Nephron (organoid): ENCODE measurements around the gene ZNF135.

Experiments
- H3K27ac Mint-ChIP-seq, 3 experiments: 2 replicates each; pipeline ENCODE4 v1.8.0; 2020; ENCODE audit warnings: mixed read lengths in 3 of 3, mild to moderate bottlenecking in 2 of 3, moderate library complexity in 1 of 3
- H3K27me3 Mint-ChIP-seq: 2 replicates; pipeline ENCODE4 v1.8.0; 2021; ENCODE audit warnings: low read depth, mild to moderate bottlenecking, moderate library complexity, mixed read lengths
- H3K36me3 Mint-ChIP-seq: 2 replicates; pipeline ENCODE4 v1.8.0; 2020; ENCODE audit warnings: low read depth, mixed read lengths
- H3K4me1 Mint-ChIP-seq: 2 replicates; pipeline ENCODE4 v1.8.0; 2020; ENCODE audit warnings: mixed read lengths
- H3K4me3 Mint-ChIP-seq, 3 experiments: 2 replicates each; pipeline ENCODE4 v1.8.0; 2020; ENCODE audit warnings: mild to moderate bottlenecking in 3 of 3, mixed read lengths in 3 of 3, moderate library complexity in 2 of 3
- H3K9me3 Mint-ChIP-seq: 2 replicates; pipeline ENCODE4 v1.8.0; 2020; ENCODE audit warnings: mixed read lengths
- CTCF ChIP-seq, 3 experiments: fragments of 200-600 bp; sonication (generic); IDR thresholded peaks; one replicate each; pipeline ENCODE4 v1.5.0; 2021; ENCODE audit warnings: antibody characterized with exemption in 3 of 3; ENCODE audit not compliant: unreplicated experiment in 3 of 3

Gene ZNF135

GRCh38 chr19:58084596-58085347 is 25.7 kb downstream of the ZNF135 start:
- Mint-ChIP-seq H3K4me1 (no peaks in the 10 kb centered on the region), H3K36me3 (peaks cover 92% of the 10 kb centered on the region), H3K27me3 (no peaks in the 10 kb centered on the region), H3K27ac (no peak overlapping the region), H3K4me3 (no peak overlapping the region), H3K9me3 (peaks cover 61% of the 10 kb centered on the region)
- no peak for TF ChIP-seq CTCF (IDR thresholded peaks at IDR 0.05; ENCODE audit: unreplicated experiment in 3 of 3)

- TF ChIP-seq CTCF (IDR thresholded peaks at IDR 0.05; ENCODE audit: unreplicated experiment in 3 of 3) = no peak
- peaks cover 61% of the 10 kb centered on the region for H3K9me3 Mint-ChIP-seq
- H3K27me3 Mint-ChIP-seq = no peaks in the 10 kb centered on the region
- peaks cover 92% of the 10 kb centered on the region for H3K36me3 Mint-ChIP-seq
- H3K4me3 Mint-ChIP-seq = no peak overlapping the region
- no peak overlapping the region for H3K27ac Mint-ChIP-seq
- no peaks in the 10 kb centered on the region for H3K4me1 Mint-ChIP-seq
Observed at GRCh38 chr19:58085348-58085875, 26.3 kb downstream of the ZNF135 start.

- H3K27me3 Mint-ChIP-seq = no peaks in the 10 kb centered on the region
- no peak overlapping the region for H3K27ac Mint-ChIP-seq
- no peaks in the 10 kb centered on the region for H3K4me1 Mint-ChIP-seq
- no peak for TF ChIP-seq CTCF (IDR thresholded peaks at IDR 0.05; ENCODE audit: unreplicated experiment in 3 of 3)
- peaks cover 58% of the 10 kb centered on the region for H3K9me3 Mint-ChIP-seq
- H3K4me3 Mint-ChIP-seq = no peak overlapping the region
- H3K36me3 Mint-ChIP-seq = peaks cover 92% of the 10 kb centered on the region
Observed at GRCh38 chr19:58086825-58087710, 28.0 kb downstream of the ZNF135 start.

- Mint-ChIP-seq H3K27me3 (no peaks in the 10 kb centered on the region), H3K4me3 (no peak overlapping the region), H3K9me3 (peaks cover 57% of the 10 kb centered on the region), H3K36me3 (peaks cover 94% of the 10 kb centered on the region), H3K27ac (no peak overlapping the region), H3K4me1 (no peaks in the 10 kb centered on the region)
- TF ChIP-seq CTCF (IDR thresholded peaks at IDR 0.05; ENCODE audit: unreplicated experiment in 3 of 3) = no peak
Observed at GRCh38 chr19:58088521-58089052, 29.5 kb downstream of the ZNF135 start.

- Mint-ChIP-seq H3K4me1 (no peaks in the 10 kb centered on the region), H3K9me3 (peaks cover 55% of the 10 kb centered on the region), H3K4me3 (no peak overlapping the region), H3K27ac (no peak overlapping the region), H3K36me3 (peaks cover 92% of the 10 kb centered on the region), H3K27me3 (no peaks in the 10 kb centered on the region)
- TF ChIP-seq CTCF (IDR thresholded peaks at IDR 0.05; ENCODE audit: unreplicated experiment in 3 of 3) = no peak
Observed at GRCh38 chr19:58089846-58090245, 30.8 kb downstream of the ZNF135 start.
